WTC11 (cell line): Measurements from ENCODE around the gene MAGI2.

Source experiments
- ELF4 ChIP-seq: sonication (generic); formaldehyde crosslinking; IDR thresholded peaks from 2 replicates; pipeline ENCODE4 v1.8.1; 2022; ENCODE audit warnings: low read depth, mild to moderate bottlenecking, moderate library complexity, missing genetic modification reagents
- FOXJ3 ChIP-seq: sonication (generic); formaldehyde crosslinking; IDR thresholded peaks from 2 replicates; pipeline ENCODE4 v1.9.0; 2021; ENCODE audit warnings: missing genetic modification reagents, mild to moderate bottlenecking, borderline replicate concordance
- RELA ChIP-seq: sonication (generic); formaldehyde crosslinking; IDR thresholded peaks from 2 replicates; pipeline ENCODE4 v1.8.1; 2022; ENCODE audit warnings: missing genetic modification reagents, mild to moderate bottlenecking, borderline replicate concordance
- SMAD3 ChIP-seq: sonication (generic); formaldehyde crosslinking; IDR thresholded peaks from 2 replicates; pipeline ENCODE4 v1.8.0; 2022; ENCODE audit warnings: missing genetic modification reagents, mild to moderate bottlenecking, borderline replicate concordance
- SP1 ChIP-seq: sonication (generic); formaldehyde crosslinking; conservative IDR thresholded peaks from 2 replicates; pipeline ENCODE4 v1.8.1; 2022; ENCODE audit warnings: missing genetic modification reagents
- TEAD1 ChIP-seq: sonication (generic); formaldehyde crosslinking; IDR thresholded peaks from 2 replicates; pipeline ENCODE4 v1.8.0; 2022; ENCODE audit warnings: mild to moderate bottlenecking, missing genetic modification reagents
- TP53 ChIP-seq: sonication (generic); formaldehyde crosslinking; IDR thresholded peaks from 2 replicates; pipeline ENCODE4 v1.8.1; 2023; ENCODE audit warnings: mild to moderate bottlenecking, missing genetic modification reagents
- ZNF121 ChIP-seq: sonication (generic); formaldehyde crosslinking; IDR thresholded peaks from 2 replicates; pipeline ENCODE4 v1.8.0; 2023; ENCODE audit warnings: missing genetic modification reagents
- ZNF232 ChIP-seq: sonication (generic); formaldehyde crosslinking; IDR thresholded peaks from 2 replicates; pipeline ENCODE4 v1.8.0; 2022; ENCODE audit warnings: mild to moderate bottlenecking, missing genetic modification reagents
- TF ChIP-seq, protein P1 (sequence below): fragments of 200-600 bp; IDR thresholded peaks from 2 replicates; pipeline ENCODE4 v1.8.0; 2022; ENCODE audit warnings: antibody characterized with exemption
- TF ChIP-seq, protein P2 (sequence below): sonication (generic); formaldehyde crosslinking; IDR thresholded peaks from 2 replicates; pipeline ENCODE4 v1.8.0; 2022; ENCODE audit warnings: mild to moderate bottlenecking, missing genetic modification reagents
- TF ChIP-seq, protein P3 (sequence below): sonication (generic); formaldehyde crosslinking; conservative IDR thresholded peaks from 2 replicates; pipeline ENCODE4 v1.8.1; 2022; ENCODE audit warnings: mild to moderate bottlenecking, missing genetic modification reagents
- TF ChIP-seq, protein P4 (sequence below): sonication (generic); formaldehyde crosslinking; IDR thresholded peaks from 2 replicates; pipeline ENCODE4 v1.8.1; 2023; ENCODE audit warnings: mild to moderate bottlenecking, missing genetic modification reagents, moderate library complexity

DNA sequence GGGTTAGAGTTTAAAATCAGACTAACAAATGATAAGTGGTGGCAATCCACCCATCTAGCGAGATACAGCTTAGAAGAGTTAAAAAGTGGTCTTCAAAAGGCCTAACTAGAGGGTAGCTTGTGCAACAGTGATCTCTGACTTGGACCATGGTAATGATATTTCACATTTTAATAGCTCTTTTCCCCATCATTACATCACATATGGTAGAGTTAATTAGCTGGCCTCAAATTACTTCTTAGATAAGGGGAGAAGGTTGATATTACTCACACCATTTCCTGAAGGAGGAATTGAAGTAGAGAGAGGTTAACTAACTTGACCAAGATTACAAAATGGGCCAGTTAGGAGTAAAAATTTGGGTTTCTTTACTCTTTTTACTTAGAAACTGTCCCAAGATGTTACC is 1431.3 kb downstream of the MAGI2 start:
- no peak for TF ChIP-seq RELA (CRISPR knock-in tag)
- TF ChIP-seq SP1 (CRISPR knock-in tag), result no peak
- TF ChIP-seq ZNF121 (CRISPR knock-in tag), result no peak
- TF ChIP-seq, protein P1, sequence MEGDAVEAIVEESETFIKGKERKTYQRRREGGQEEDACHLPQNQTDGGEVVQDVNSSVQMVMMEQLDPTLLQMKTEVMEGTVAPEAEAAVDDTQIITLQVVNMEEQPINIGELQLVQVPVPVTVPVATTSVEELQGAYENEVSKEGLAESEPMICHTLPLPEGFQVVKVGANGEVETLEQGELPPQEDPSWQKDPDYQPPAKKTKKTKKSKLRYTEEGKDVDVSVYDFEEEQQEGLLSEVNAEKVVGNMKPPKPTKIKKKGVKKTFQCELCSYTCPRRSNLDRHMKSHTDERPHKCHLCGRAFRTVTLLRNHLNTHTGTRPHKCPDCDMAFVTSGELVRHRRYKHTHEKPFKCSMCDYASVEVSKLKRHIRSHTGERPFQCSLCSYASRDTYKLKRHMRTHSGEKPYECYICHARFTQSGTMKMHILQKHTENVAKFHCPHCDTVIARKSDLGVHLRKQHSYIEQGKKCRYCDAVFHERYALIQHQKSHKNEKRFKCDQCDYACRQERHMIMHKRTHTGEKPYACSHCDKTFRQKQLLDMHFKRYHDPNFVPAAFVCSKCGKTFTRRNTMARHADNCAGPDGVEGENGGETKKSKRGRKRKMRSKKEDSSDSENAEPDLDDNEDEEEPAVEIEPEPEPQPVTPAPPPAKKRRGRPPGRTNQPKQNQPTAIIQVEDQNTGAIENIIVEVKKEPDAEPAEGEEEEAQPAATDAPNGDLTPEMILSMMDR, result no peak
- TF ChIP-seq, protein P2, sequence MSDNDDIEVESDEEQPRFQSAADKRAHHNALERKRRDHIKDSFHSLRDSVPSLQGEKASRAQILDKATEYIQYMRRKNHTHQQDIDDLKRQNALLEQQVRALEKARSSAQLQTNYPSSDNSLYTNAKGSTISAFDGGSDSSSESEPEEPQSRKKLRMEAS (CRISPR knock-in tag), result no peak
- TF ChIP-seq, protein P3, sequence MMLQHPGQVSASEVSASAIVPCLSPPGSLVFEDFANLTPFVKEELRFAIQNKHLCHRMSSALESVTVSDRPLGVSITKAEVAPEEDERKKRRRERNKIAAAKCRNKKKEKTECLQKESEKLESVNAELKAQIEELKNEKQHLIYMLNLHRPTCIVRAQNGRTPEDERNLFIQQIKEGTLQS (CRISPR knock-in tag), result no peak
- no peak for TF ChIP-seq ELF4 (CRISPR knock-in tag)
- no peak for TF ChIP-seq ZNF232
- TF ChIP-seq SMAD3 (CRISPR knock-in tag), result no peak
- TF ChIP-seq TP53 (CRISPR knock-in tag), result no peak
- no peak for TF ChIP-seq TEAD1 (CRISPR knock-in tag)
- TF ChIP-seq, protein P4, sequence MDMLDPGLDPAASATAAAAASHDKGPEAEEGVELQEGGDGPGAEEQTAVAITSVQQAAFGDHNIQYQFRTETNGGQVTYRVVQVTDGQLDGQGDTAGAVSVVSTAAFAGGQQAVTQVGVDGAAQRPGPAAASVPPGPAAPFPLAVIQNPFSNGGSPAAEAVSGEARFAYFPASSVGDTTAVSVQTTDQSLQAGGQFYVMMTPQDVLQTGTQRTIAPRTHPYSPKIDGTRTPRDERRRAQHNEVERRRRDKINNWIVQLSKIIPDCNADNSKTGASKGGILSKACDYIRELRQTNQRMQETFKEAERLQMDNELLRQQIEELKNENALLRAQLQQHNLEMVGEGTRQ (CRISPR knock-in tag), result no peak
- TF ChIP-seq FOXJ3, result no peak
